IMR-90 (cell line): ENCODE results near the gene SSR2. TPM values are rescaled to one million over a fixed set of nuclear protein-coding genes. Genes with fewer than 3 reads are reported as not detected.

Source experiments
- ATAC-seq: fragments of 200-7000 bp; cut with Tn5 transposase; 2 replicates; pipeline ENCODE4 v1.9.1; 2020; ENCODE audit warnings: low read depth, mild to moderate bottlenecking, moderate library complexity
- BruUV-seq: library from RNA; stranded (reverse); fragments of 400-500 nt; replicated peaks from 2 replicates; lab custom pipeline; 2021; lab: Mats Ljungman, UMichigan
- CTCF ChIA-PET: fragments of 300-600 bp; formaldehyde crosslinking; extraction: SDS; loops from one replicate; lab custom pipeline; 2021; ENCODE audit warnings: antibody characterized with exemption; lab: Yijun Ruan, JAX
- POLR2A ChIA-PET: fragments of 300-600 bp; sonication (Branson Sonifier 250); formaldehyde crosslinking; loops from one replicate; lab custom pipeline; 2022; ENCODE audit warnings: antibody characterized with exemption; ENCODE audit not compliant: unreplicated experiment; lab: Charles Lee
- DNase-seq: peaks from one replicate; pipeline ENCODE4 v3.0.0; 2013
- H2AFZ ChIP-seq: replicated peaks from 2 replicates; pipeline ENCODE3; 2013; ENCODE audit warnings: low read length, mild to moderate bottlenecking; ENCODE audit not compliant: poor library complexity
- H2AK5ac ChIP-seq: 2 replicates; pipeline ENCODE4 v1.6.1; 2013; ENCODE audit warnings: low read depth, low read length, inconsistent platforms
- H2AK9ac ChIP-seq: replicated peaks from 2 replicates; pipeline ENCODE3; 2013; ENCODE audit warnings: mild to moderate bottlenecking, low read depth, low read length, moderate library complexity; ENCODE audit not compliant: poor library complexity
- H2BK120ac ChIP-seq: 2 replicates; pipeline ENCODE4 v1.6.1; 2013; ENCODE audit warnings: low read depth, low read length, inconsistent platforms
- H2BK15ac ChIP-seq: 3 replicates; pipeline ENCODE4 v1.6.1; 2013; ENCODE audit warnings: low read depth, low read length, inconsistent platforms
- H2BK20ac ChIP-seq: 2 replicates; pipeline ENCODE4 v1.6.1; 2013; ENCODE audit warnings: low read depth, mild to moderate bottlenecking, inconsistent platforms, low read length, moderate library complexity
- H2BK5ac ChIP-seq: 2 replicates; pipeline ENCODE4 v1.6.1; 2013; ENCODE audit warnings: mild to moderate bottlenecking, low read depth, low read length, inconsistent platforms; ENCODE audit not compliant: poor library complexity, severe bottlenecking
- H3K14ac ChIP-seq: replicated peaks from 2 replicates; pipeline ENCODE4 v1.6.1; 2013; ENCODE audit warnings: low read depth, low read length, inconsistent platforms
- H3K18ac ChIP-seq: 2 replicates; pipeline ENCODE4 v1.6.1; 2013; ENCODE audit warnings: low read depth, low read length, control low read depth
- H3K23ac ChIP-seq: 2 replicates; pipeline ENCODE4 v1.6.1; 2013; ENCODE audit warnings: low read depth, low read length, inconsistent platforms
- H3K27ac ChIP-seq: 2 replicates; pipeline ENCODE4 v1.5.1; 2013; ENCODE audit warnings: mild to moderate bottlenecking, control low read depth, low read length; ENCODE audit not compliant: insufficient read depth
- H3K27me3 ChIP-seq: 2 replicates; pipeline ENCODE4 v1.6.1; 2013; ENCODE audit warnings: low read length; ENCODE audit not compliant: control insufficient read depth, insufficient read depth
- H3K36me3 ChIP-seq: 2 replicates; pipeline ENCODE4 v1.6.1; 2013; ENCODE audit warnings: low read length, mixed read lengths; ENCODE audit not compliant: control insufficient read depth, insufficient read depth
- H3K4ac ChIP-seq: 2 replicates; pipeline ENCODE4 v1.6.1; 2013; ENCODE audit warnings: low read depth, low read length, inconsistent platforms
- H3K4me1 ChIP-seq: 2 replicates; pipeline ENCODE4 v1.6.1; 2013; ENCODE audit warnings: low read length, mixed read lengths; ENCODE audit not compliant: control insufficient read depth, insufficient read depth
- H3K4me2 ChIP-seq: 2 replicates; pipeline ENCODE4 v1.6.1; 2013; ENCODE audit warnings: low read depth, mild to moderate bottlenecking, control low read depth, low read length, moderate library complexity
- H3K4me3 ChIP-seq: 2 replicates; pipeline ENCODE4 v1.5.1; 2013; ENCODE audit warnings: low read depth, mild to moderate bottlenecking, control low read depth, low read length, moderate library complexity; ENCODE audit not compliant: insufficient read depth
- H3K56ac ChIP-seq: 2 replicates; pipeline ENCODE4 v1.6.1; 2013; ENCODE audit warnings: low read length, inconsistent platforms; ENCODE audit not compliant: insufficient read depth; ENCODE audit errors: extremely low read depth
- H3K79me1 ChIP-seq, 2 experiments: 2 replicates each; pipeline ENCODE4 v1.6.1; 2013; ENCODE audit warnings: low read length in 2 of 2, inconsistent platforms in 1 of 2, low read depth in 1 of 2
- H3K9ac ChIP-seq: 2 replicates; pipeline ENCODE4 v1.6.1; 2013; ENCODE audit warnings: low read depth, low read length, control low read depth
- H3K9me1 ChIP-seq: 2 replicates; pipeline ENCODE4 v1.6.1; 2013; ENCODE audit warnings: low read length, inconsistent platforms; ENCODE audit not compliant: insufficient read depth
- H3K9me3 ChIP-seq: 2 replicates; pipeline ENCODE4 v1.6.1; 2013; ENCODE audit warnings: low read length; ENCODE audit not compliant: control insufficient read depth, insufficient read depth
- H4K20me1 ChIP-seq: 2 replicates; pipeline ENCODE4 v1.6.1; 2013; ENCODE audit warnings: low read length, inconsistent platforms; ENCODE audit not compliant: insufficient read depth
- H4K5ac ChIP-seq: 2 replicates; pipeline ENCODE4 v1.6.1; 2013; ENCODE audit warnings: mild to moderate bottlenecking, low read depth, low read length, control low read depth
- H4K8ac ChIP-seq, 2 experiments: 2 replicates each; pipeline ENCODE4 v1.6.1; 2013; ENCODE audit warnings: low read depth in 2 of 2, low read length in 2 of 2, control low read depth in 1 of 2, inconsistent platforms in 1 of 2
- H4K91ac ChIP-seq: 2 replicates; pipeline ENCODE4 v1.6.1; 2013; ENCODE audit warnings: low read depth, low read length, inconsistent platforms; ENCODE audit not compliant: insufficient read depth
- BHLHE40 ChIP-seq: fragments of 150-350 bp; IDR thresholded peaks from 2 replicates; pipeline ENCODE4 v1.6.1; 2016; ENCODE audit warnings: mild to moderate bottlenecking, low read depth, low read length
- MAZ ChIP-seq: IDR thresholded peaks from 2 replicates; pipeline ENCODE4 v1.6.1; 2012; ENCODE audit warnings: low read depth, mild to moderate bottlenecking, low read length, improper control_type of control experiment, moderate library complexity, borderline replicate concordance
- WGBS, 2 experiments: methylation state at CpG; one replicate each; pipeline versions ENCODE4 v1.1.5 to v1.1.7; 2013; ENCODE audit warnings: missing lambda C conversion rate in 2 of 2; ENCODE audit not compliant: insufficient read length in 1 of 2; ENCODE audit errors: extremely low coverage in 2 of 2; 5-methylcytosine and 5-hydroxymethylcytosine counted together
- dilution Hi-C: fragments of 300-500 bp; cut with HindIII; formaldehyde crosslinking; loops from one replicate; pipeline ENCODE4 v1.14.3; 2018; ENCODE audit warnings: low sequenced_read_pairs; ENCODE audit not compliant: unreplicated experiment
- in situ Hi-C: fragments of 300-500 bp; cut with MboI; formaldehyde crosslinking; loops from 3 replicates; pipeline ENCODE4 v1.14.3; 2019; ENCODE audit warnings: low sequenced_read_pairs, inconsistent platforms, mixed read lengths
- intact Hi-C: fragments of 100-400 bp; cut with micrococcal nuclease; formaldehyde crosslinking; loops from 2 replicates; pipeline ENCODE4 v1.10.0; 2022
- polyA plus RNA-seq, 3 experiments: library from polyadenylated mRNA; depleted of rRNA; stranded (reverse); fragments of >200 nt; gene quantifications; 2 replicates each; pipeline ENCODE4 v1.2.3, GENCODE V29; 2012; ENCODE audit warnings: low replicate concordance in 1 of 3
- total RNA-seq: library from RNA; depleted of rRNA; stranded (reverse); fragments of >200 nt; gene quantifications from 2 replicates; pipeline ENCODE4 v1.2.3, GENCODE V29; 2012

Gene SSR2
- total and polyA plus RNA-seq, 2 of the 4 experiments (the other 2 are of a cell fraction) = 553 to 1,264 TPM

GRCh38 chr1:155968670-155969069 is 52.1 kb downstream of the SSR2 start:
- H3K4me3 ChIP-seq = no peak overlapping the region
- ATAC-seq = peak; percentile 51
- intact Hi-C loops = no loop called here

More at GRCh38 chr1:155968670-155969069, 52.1 kb downstream of the SSR2 start:
- Histone ChIP-seq H3K27ac (peak overlapping the region; percentile 70), H4K20me1 (peaks cover 93% of the 10 kb centered on the region), H3K4me2 (peak overlapping the region; percentile 7; the same call in 1 of the 2 replicates), H3K9me1 (peaks cover 46% of the 10 kb centered on the region), H3K23ac (peak overlapping the region; percentile 95), H3K14ac (peak overlapping the region; percentile 88), H3K9me3 (no peaks in the 10 kb centered on the region), H2BK5ac (peak overlapping the region; percentile 83), H4K8ac (peak overlapping the region in 1 of 2 experiments; percentile 69), H3K56ac (no peak overlapping the region), H4K91ac (peak overlapping the region; percentile 54; the same call in 1 of the 2 replicates), H3K79me1 (peaks cover 37 to 82% of the 10 kb centered on the region in 2 experiments), H3K27me3 (no peaks in the 10 kb centered on the region), H3K36me3 (peaks cover 63% of the 10 kb centered on the region), H3K4ac (peak overlapping the region; percentile 73), H2AK9ac (no peak overlapping the region), H2BK20ac (peak overlapping the region; percentile 36; the same call in 1 of the 2 replicates), H2BK120ac (peak overlapping the region; percentile 47), H3K4me1 (peaks cover 44% of the 10 kb centered on the region), H4K5ac (peak overlapping the region; percentile 33; the same call in 1 of the 2 replicates), H2AK5ac (peak overlapping the region; percentile 77), H2AFZ (peak overlapping the region; percentile 40), H2BK15ac (peak overlapping the region; percentile 19; the same call in 1 of the 3 replicates), H3K18ac (peak overlapping the region; percentile 46), H3K9ac (peak overlapping the region; percentile 30)
- DNase-seq = peak; percentile 72
- no TSS peak for BruUV-seq
- ChIA-PET CTCF (interaction anchor here (0.6 to 1.4 kb wide), 3 partner anchors 8 to 16 kb away, joined by 4 to 6 read pairs (median 4); no protein-coding TSS in a partner anchor), POLR2A (interaction anchor here (0.6 kb wide), 2 partner anchors 10 to 21 kb away, joined by 3 read pairs; partner anchors contain the start of gene ARHGEF2)
- TF ChIP-seq MAZ (peak; percentile 63; the same call in 1 of the 2 replicates), BHLHE40 (no peak)
- WGBS, 2 experiments = no CpG with 5 or more reads among the region's 3 CpGs
- dilution Hi-C loops = no loop called here
- in situ Hi-C loops = no loop called here
